Measurements from ENCODE around the gene SEMA3C.
A peak's percentile ranks its signal among the peaks of the same experiment; 100 is the strongest.

SEMA3C gene

GRCh38 chr7:80918399-80918798, 452 bp downstream of the SEMA3C start:
- no peak overlapping the region for H3K4me3 ChIP-seq (ENCODE audit: low read length, poor library complexity, severe bottlenecking)

DNA sequence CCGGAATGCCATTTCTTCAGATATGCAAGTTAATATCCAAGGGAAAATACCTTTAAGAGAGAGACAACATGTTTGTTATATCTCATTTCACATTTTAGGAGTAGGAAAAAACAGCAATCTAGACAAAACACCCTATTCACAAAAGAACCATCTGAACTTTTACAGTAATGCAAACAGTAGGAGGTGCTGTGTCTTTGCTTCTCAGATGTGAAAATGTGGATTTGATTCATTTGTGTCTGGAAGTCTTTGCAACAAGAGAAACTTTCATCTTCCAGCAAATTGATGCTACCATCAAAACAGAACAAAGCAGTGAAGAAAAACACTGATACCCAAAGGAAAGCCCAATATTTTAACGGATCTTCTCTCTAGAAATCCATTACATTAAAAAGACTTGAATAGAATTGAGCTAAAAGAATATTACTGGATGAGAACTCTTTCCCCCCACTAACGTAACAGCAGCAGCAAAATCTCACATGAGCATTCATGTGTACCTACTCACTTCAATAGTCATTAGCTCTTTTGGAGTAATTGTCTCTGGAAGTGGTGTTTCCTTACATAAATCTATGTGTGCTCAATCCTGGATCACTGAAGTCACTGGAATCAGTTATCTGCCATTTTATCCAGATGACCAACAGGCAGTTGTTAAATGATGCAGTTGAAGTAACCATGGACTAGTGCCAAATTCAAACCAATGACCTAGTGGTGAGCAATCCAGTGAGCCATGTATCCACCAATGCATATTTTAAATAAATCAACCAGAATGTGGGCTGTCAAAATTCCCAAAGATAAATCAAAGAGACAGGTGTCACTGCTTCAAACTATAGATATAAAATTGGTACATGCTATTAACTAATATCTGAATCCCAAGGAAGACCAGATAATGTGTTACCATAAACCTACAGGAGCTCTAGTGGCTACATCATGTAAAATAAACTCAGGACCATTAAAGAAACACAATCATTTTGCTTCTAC, 1.8 kb downstream of the SEMA3C start:
- Histone ChIP-seq H3K4me3 (ENCODE audit: low read length, poor library complexity, severe bottlenecking) (no peak overlapping the region), H3K79me2 (ENCODE audit: insufficient read depth, low read length) (no peaks in the 10 kb centered on the region), H3K9me2 (replicated peaks; ENCODE audit: low read depth, low read length) (no peaks in the 10 kb centered on the region)

More at GRCh38 chr7:80918399-80918798, 452 bp downstream of the SEMA3C start:
- Histone ChIP-seq H4K20me1 (ENCODE audit: insufficient read depth, low read length, poor library complexity, severe bottlenecking) (no peaks in the 10 kb centered on the region), H3K36me3 (ENCODE audit: insufficient read depth, low read length) (no peaks in the 10 kb centered on the region), H3K79me2 (ENCODE audit: insufficient read depth, low read length) (no peaks in the 10 kb centered on the region), H3K9me3 (ENCODE audit: insufficient read depth, low read depth, low read length) (no peaks in the 10 kb centered on the region), H3K27me3 (ENCODE audit: insufficient read depth, low read length, poor library complexity, severe bottlenecking) (no peaks in the 10 kb centered on the region), H2AFZ (ENCODE audit: low read length) (no peak overlapping the region), H3K4me2 (ENCODE audit: low read depth, low read length, poor library complexity, severe bottlenecking) (no peak overlapping the region), H3F3A (ENCODE audit: low read depth) (no peaks in the 10 kb centered on the region), H3K4me1 (ENCODE audit: insufficient read depth, low read length, poor library complexity, severe bottlenecking) (no peaks in the 10 kb centered on the region), H3K9ac (ENCODE audit: low read depth, low read length, poor library complexity, severe bottlenecking) (no peak overlapping the region), H3K9me2 (replicated peaks; ENCODE audit: low read depth, low read length) (no peaks in the 10 kb centered on the region)
- TF ChIP-seq, protein P1, sequence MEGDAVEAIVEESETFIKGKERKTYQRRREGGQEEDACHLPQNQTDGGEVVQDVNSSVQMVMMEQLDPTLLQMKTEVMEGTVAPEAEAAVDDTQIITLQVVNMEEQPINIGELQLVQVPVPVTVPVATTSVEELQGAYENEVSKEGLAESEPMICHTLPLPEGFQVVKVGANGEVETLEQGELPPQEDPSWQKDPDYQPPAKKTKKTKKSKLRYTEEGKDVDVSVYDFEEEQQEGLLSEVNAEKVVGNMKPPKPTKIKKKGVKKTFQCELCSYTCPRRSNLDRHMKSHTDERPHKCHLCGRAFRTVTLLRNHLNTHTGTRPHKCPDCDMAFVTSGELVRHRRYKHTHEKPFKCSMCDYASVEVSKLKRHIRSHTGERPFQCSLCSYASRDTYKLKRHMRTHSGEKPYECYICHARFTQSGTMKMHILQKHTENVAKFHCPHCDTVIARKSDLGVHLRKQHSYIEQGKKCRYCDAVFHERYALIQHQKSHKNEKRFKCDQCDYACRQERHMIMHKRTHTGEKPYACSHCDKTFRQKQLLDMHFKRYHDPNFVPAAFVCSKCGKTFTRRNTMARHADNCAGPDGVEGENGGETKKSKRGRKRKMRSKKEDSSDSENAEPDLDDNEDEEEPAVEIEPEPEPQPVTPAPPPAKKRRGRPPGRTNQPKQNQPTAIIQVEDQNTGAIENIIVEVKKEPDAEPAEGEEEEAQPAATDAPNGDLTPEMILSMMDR (conservative IDR thresholded peaks at IDR 0.05; ENCODE audit: low read length): no peak
- no peak for TF ChIP-seq EZH2phosphoT487 (IDR thresholded peaks at IDR 0.05; ENCODE audit: borderline replicate concordance)

GRCh38 chr7:80910228-80910627, 8.6 kb downstream of the SEMA3C start:
- H2AFZ ChIP-seq (ENCODE audit: low read length): no peak overlapping the region
- H3K9me2 ChIP-seq (replicated peaks; ENCODE audit: low read depth, low read length): no peaks in the 10 kb centered on the region
- H3K4me3 ChIP-seq (ENCODE audit: low read length, poor library complexity, severe bottlenecking): no peak overlapping the region
- H3F3A ChIP-seq (ENCODE audit: low read depth): no peaks in the 10 kb centered on the region
- no peaks in the 10 kb centered on the region for H3K27me3 ChIP-seq (ENCODE audit: insufficient read depth, low read length, poor library complexity, severe bottlenecking)
- H4K20me1 ChIP-seq (ENCODE audit: insufficient read depth, low read length, poor library complexity, severe bottlenecking): no peaks in the 10 kb centered on the region
- H3K4me1 ChIP-seq (ENCODE audit: insufficient read depth, low read length, poor library complexity, severe bottlenecking): no peaks in the 10 kb centered on the region
- no peaks in the 10 kb centered on the region for H3K9me3 ChIP-seq (ENCODE audit: insufficient read depth, low read depth, low read length)
- TF ChIP-seq, protein P1 (conservative IDR thresholded peaks at IDR 0.05; ENCODE audit: low read length): no peak
- TF ChIP-seq EZH2phosphoT487 (IDR thresholded peaks at IDR 0.05; ENCODE audit: borderline replicate concordance): no peak
- no peak overlapping the region for H3K4me2 ChIP-seq (ENCODE audit: low read depth, low read length, poor library complexity, severe bottlenecking)
- H3K9ac ChIP-seq (ENCODE audit: low read depth, low read length, poor library complexity, severe bottlenecking): no peak overlapping the region
- H3K79me2 ChIP-seq (ENCODE audit: insufficient read depth, low read length): no peaks in the 10 kb centered on the region
- H3K36me3 ChIP-seq (ENCODE audit: insufficient read depth, low read length): no peaks in the 10 kb centered on the region

More for the DNA sequence above, 1.8 kb downstream of the SEMA3C start:
- Histone ChIP-seq H3K4me2 (ENCODE audit: low read depth, low read length, poor library complexity, severe bottlenecking) (no peak overlapping the region), H2AFZ (ENCODE audit: low read length) (no peak overlapping the region), H3K9me3 (ENCODE audit: insufficient read depth, low read depth, low read length) (no peaks in the 10 kb centered on the region), H3K36me3 (ENCODE audit: insufficient read depth, low read length) (no peaks in the 10 kb centered on the region), H3K9ac (ENCODE audit: low read depth, low read length, poor library complexity, severe bottlenecking) (no peak overlapping the region), H4K20me1 (ENCODE audit: insufficient read depth, low read length, poor library complexity, severe bottlenecking) (no peaks in the 10 kb centered on the region), H3K4me1 (ENCODE audit: insufficient read depth, low read length, poor library complexity, severe bottlenecking) (no peaks in the 10 kb centered on the region), H3K27me3 (ENCODE audit: insufficient read depth, low read length, poor library complexity, severe bottlenecking) (no peaks in the 10 kb centered on the region), H3F3A (ENCODE audit: low read depth) (no peaks in the 10 kb centered on the region)
- TF ChIP-seq, protein P1 (conservative IDR thresholded peaks at IDR 0.05; ENCODE audit: low read length): peak; percentile 51
- TF ChIP-seq EZH2phosphoT487 (IDR thresholded peaks at IDR 0.05; ENCODE audit: borderline replicate concordance): no peak

Data from Loucy (cell line).